HG02885 (cell line): Measurements from ENCODE around the gene ASB8.
A peak's percentile ranks its signal among the peaks of the same experiment; 100 is the strongest.
"Not testable (repeated sequence)": the region's sequence is repeated elsewhere in the genome, so short reads cannot be mapped to it uniquely, and the experiment has no call there.

Source experiments
- ATAC-seq: cut with Tn5 transposase; IDR thresholded peaks from one replicate; pipeline ENCODE4 v1.9.1; 2021; ENCODE audit warnings: mild to moderate bottlenecking; ENCODE audit not compliant: unreplicated experiment, poor library complexity

ASB8 gene

DNA sequence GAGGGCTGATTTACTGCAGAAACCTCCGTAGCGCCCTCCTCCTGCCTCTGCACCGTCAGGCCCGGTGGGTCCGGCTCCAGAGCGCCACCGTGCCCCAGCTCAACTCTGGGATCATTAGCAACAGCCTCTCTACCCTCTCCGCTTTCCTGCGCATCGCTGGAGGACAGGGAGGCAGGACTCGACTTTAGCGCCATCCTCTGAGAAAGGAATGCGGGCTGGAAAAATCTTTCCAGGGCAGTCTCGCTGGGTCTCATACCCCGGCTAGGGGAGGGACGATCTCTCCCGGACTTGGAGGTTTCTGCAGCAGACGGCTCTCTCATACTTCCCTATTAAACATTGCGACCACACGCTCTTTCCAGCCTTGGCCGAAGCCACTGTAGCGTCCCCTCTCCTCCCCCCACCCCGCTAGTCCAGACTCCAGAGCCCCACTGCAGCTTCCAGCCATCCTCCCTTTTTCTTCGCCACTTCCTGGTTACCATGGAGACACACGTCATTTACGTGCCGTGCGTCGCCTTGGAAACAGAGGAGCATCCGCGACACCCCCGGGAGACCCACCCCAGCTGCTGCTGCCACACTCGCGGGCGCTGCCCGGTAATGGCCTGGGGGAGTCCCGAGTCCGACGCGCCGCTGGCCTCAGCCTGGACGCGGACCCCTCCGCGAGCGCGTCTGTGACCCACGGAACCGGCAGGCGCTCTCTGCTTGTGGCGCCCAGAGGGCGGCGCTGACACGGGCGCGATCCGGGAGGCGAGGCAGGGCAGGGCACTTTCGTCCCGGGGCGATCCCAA, 26.0 kb upstream of the ASB8 start, which contains the start of gene CCDC184:
CCDC184 (plus strand) TSS at position 554 of the 785 bp plus-strand sequence. CDS start 479 bp downstream, outside the sequence.
- peak; percentile 81 for ATAC-seq

DNA sequence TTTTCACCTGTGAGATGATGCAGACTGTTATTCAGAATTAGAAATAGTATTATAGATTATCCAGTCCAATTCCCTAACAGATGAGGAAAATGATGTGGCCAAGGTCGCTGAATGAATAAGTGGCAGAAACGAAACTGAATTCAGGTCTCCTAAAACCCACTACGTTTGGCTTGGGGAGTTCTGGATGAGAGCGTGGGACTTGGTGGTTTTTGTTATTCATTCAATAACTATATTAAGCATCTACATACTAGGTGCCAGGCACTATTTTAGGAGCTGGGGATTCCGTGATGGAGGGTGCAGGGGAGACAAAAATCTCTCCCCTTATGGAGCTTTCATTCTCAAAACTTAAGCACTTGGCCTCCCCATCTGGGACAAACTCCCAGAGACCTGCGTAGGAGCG, 25.3 kb upstream of the ASB8 start:
- ATAC-seq: no peak

DNA sequence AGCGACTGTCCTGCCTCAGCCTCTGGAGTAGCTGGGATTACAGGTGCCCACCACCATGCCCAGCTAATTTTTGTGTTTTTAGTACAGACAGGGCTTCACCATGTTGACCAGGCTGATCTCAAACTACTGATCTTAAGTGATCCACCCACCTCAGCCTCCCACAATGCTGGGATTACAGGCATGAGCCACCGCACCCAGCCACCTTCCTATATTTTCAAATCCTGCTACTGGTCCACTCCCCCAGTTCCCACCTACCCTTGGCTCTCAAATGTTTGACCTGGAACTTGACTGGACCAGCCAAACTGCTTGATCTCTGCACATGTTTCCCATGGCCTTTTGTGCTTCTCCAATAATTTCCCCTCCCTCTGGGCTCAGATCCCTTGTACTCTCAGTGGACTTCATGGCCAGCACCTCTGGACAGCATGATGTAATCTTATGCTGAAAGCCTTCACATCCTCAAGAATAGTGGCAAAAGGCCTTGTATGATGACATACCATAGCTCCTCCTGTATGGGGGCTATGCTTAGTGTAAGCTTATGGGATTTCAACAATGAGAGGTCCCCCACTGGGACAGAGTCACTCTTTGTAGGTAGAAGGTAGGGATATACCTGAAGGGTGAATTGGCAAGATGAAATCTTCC, 23.7 kb upstream of the ASB8 start:
- ATAC-seq: no peak

DNA sequence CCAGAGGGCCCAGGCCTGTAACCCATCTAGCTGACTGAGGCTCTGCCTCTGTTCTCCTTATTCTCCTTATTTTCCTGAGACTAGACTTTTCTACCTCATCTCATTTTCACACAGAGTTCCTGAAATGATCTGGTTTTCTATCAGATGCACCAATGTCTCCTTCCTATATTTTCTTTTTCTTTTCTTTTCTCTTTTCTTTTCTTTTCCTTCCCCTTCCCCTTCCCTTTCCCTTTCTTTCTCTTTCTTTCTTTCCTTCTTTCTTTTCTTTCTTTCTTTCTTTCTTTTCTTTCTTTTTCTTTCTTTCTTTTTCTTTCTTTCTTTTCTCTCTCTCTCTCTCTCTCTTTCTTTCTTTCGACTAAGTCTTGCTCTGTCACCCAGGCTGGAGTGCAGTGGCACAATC, 23.1 kb upstream of the ASB8 start:
- ATAC-seq: no peak

DNA sequence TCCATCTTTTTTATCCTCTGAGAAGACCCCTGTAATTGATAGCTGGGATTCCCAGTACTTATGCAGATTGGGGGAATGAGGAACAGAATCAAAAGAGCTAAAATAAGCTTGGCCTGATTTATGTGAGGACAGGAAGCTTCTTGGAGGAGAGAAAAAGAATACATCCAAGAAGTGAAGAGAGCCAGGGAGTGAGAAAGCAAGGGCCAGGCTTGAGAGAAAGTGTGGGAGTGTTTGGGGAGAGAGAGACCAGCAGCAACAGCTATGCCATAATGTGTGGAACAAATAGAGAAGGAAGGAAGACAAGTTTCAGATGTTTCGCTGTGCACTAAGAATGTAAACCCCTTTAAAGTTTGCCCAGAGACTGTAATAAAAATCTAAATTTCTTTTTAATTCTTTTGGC, 22.2 kb upstream of the ASB8 start:
- no peak for ATAC-seq

DNA sequence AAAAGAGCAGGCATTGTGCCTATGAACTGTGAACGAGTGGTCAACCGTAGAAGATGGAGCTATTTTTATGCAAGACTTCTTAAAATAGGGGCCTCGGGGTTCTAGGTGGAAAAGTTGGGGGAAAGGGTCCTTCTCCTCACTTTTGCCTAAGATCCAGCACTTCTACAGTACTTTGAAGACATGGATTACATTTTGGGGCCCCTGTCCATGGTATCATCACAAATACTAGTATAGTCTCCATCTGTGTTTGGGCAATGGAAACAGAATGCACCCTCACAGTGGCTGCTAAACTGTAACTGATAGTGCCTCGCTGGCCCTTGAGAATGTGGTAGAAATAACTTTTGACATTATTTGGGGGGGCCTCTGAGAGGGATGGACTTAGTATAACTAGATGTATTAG, 20.7 kb upstream of the ASB8 start:
- ATAC-seq: no peak

DNA sequence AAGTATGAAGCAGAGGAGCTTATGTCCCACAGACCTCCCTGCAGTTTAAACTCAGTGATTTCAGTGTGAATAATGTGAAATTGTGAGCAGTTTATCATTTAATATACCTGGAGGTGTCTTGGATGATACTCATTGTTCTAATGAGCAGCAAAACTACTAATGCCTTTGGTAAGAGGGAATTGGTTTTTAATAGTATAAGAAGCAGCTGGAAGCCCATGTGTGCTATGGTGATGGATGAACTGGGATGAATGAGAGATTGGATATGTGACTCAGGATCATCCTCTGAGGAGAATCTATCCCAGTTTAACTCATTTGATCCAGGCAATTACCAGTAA, 19.1 kb upstream of the ASB8 start:
- no peak for ATAC-seq

DNA sequence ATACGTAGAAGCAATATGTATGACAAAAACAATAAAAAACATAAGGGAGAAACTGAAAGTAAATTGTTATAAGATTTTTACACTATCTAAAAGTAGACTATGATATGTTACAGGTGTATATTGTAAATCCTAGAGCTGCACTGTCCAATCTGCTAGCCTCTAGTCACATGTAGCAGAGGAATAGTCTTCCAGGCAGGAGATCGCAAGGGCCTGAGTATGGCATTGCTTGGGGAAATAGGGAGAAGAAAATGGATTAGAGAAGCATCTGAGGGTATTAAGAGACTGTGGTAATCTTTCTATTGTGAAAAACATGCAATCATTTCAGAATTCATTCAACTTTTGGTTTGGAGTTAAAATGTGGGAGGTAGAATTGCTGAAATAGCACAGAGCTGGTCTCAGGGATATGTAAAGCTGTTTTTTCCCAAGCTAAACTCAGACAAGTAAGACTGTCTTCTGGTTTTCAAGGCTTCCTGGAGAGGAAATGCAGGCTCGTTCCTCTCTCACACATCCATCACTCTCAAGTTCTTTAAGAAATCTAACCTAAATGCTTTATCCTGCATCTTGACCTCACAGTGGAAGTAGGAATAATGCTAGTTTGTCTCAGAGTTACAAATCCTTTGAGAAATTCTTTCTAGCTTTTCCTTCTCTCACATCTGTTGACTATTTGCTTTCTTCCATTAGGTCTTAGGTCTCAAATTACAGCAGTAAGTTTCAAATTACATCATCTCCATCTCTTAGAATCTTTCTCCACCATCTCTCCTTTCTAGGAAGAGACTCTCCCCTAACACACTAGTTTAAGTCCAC, 18.5 kb upstream of the ASB8 start:
- ATAC-seq: no peak

DNA sequence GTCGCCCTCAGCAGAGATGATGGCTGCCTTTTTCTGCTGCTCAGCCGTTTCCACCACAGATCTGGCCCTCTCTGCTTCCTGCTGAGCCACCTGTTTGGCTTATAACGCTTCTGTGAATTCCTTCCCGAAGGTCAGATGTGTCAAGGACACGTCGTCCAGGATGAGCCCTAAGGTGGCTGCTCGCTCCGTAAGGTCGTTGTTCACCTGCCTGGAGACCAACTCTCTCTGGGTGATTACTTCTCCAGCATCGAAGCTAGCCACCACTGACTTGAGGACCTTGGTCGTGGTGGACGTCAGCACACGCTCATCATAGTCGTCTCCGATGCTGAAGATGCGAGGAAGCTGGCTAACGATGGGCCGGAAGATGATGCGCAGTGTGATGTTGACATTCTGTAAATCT, 11.7 kb upstream of the ASB8 start:
- no peak for ATAC-seq

DNA sequence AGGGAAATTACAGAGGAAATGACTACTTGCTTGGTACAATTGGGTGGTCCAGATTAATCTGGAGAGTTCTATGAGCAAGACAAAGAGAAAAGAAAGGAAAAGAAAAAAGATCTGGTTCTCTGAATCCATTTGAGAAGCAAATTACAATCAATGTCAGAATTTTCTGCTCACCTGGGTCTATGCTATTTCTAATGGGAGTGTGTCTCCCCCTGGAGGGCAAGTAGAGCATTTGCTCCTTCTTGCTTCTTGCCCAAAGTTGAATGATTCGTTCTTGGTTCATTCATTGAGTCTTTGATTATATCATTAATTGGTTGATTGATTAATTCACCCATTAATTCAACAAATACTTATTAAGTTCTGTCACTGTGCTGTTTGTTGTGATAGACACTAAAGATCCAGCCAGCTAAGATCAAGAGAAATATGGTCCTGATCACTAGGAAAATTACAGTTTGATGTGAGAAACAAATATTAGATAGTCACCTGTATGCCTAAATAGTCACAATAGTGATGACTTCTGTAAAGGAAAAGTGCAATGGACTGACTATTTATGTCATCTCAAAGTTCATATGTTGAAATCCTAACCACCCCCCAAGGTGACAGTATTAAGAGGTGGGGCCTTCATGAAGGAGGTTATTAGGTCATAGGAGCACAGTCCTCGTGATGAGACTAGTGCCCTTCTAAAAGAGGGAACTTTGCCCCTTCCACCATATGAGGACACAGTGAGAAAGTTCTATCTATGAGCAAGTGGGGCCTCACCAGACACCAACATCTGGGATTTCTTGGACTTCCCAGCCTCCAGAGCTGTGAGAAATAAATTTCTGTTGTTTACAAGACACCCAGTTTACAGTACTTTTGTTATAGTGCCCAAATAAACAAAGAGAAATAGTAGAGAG, 8.0 kb upstream of the ASB8 start:
- ATAC-seq: no peak

DNA sequence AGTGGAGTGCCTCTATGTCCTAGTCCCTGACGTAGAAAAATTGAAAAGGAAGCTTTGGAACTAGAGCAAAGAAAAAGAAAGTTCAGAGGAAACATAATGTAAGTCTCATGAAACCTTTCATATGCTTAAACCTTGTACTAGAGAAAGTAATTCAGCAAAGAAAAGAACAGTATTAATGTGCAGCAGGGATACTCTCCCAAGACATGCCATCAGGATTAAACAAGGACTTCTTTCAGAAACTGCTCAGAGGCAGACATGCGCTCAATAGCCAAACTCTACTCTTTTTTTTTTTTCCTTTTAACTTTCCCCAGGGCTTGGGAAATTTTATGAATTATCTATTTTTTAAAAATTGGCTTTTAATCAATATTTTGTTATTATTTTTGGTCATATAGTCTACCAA, 7.1 kb upstream of the ASB8 start:
- ATAC-seq: no peak

DNA sequence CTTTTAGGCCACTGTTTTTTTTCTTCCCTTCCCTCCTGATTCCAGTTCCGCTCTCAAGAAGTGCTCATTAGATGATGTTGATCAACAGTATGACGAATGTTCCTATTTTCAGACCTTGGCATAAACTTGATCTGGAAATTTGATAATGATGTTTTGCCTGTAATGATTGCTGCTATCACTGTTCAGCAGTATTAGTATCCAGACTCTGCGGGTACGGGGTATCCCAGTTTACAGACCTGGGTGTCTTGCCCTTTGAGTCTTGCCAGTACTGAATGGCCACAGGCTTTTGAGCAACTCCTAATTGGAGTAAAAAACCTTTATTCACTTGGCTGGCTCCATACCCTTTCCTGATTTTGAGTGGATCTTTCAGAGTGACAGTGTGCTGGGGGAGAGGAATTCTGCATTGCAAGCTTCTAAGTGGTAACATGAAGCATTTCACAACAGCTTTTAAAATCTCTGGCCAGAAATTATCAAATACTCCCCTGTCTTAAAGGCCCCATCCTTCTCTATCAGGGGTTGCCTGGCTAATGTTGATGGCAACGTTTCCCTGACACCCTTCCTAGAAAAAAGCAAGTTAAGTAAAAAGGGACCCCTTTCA, 5.9 kb upstream of the ASB8 start:
- ATAC-seq: no peak

DNA sequence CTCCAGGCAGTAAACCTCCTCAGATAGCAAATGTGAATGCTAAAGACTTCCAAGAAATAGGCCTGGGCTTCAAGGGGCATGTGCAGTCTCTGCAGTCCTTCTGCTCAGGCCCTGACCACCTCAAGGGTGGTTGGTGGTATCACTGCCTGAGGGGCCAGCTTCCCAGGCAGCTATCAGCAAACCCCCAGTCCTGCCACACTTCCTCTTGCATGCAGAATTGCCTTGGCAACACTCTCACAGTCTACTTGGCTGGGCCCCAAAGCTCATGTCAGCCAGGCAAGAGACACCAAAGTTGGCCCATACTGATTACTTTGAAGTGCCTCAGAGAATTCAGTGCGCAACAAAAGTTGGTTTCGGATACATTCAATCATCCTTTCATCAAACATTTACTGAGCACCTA, 3.5 kb upstream of the ASB8 start:
- ATAC-seq: no peak

DNA sequence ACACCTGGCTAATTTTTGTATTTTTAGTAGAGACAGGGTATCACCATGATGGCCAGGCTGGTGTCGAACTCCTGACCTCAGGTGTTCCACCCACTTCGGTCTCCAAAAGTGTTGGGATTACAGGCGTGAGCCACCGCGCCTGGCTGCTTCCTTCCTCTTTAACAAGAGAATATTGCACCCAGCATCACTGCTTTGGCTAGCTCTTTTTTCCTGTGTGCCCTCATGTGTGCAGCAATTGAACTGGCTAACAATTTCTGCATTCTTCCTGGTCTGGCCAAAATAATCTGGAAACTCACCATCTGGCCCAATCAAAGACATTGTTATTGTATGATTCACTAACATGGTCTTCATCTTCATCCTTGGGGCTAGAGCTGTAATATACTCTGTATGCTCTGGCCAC, 2.7 kb upstream of the ASB8 start:
- ATAC-seq: no peak

DNA sequence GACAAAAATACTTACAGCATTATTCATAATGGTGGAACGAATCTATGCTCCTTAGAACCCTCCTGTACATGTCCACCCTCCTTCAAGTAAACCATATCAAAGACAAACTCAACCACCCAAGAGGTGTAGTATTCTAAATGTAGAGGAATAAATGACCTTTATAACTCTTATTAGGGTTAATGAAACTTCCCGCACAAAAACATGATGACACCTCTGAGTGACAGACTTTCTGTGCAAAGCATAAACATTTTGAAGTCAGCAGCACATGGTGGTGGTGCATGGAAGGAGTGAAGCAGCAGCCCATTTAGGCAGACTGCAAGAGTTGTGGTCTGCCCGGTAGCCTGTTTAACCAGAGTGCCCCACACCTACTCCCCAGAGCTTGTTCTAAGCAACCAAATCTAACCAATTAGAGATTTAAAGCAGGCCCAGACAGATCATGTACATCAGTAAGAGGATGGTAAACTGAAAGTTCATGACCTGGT, 615 bp upstream of the ASB8 start:
- no peak for ATAC-seq

DNA sequence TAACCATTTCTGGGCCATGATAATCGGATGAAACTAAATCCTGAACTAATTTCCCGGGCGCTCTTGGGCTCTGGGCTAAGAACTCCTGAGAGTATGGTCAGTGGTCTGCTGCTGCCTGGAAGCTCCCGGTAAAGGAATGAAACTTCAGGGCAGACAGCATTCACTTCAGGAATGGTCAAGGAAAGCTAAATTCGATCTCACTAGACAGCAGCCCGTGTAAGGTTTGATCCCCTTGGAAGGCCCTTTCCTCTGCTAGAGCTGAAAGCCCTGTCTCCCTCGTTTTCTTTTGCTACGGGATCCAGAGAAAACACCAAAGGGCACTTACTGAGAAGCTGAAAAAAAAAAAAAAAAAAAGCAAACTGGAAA, 680 bp downstream of the ASB8 start:
- no peak for ATAC-seq

DNA sequence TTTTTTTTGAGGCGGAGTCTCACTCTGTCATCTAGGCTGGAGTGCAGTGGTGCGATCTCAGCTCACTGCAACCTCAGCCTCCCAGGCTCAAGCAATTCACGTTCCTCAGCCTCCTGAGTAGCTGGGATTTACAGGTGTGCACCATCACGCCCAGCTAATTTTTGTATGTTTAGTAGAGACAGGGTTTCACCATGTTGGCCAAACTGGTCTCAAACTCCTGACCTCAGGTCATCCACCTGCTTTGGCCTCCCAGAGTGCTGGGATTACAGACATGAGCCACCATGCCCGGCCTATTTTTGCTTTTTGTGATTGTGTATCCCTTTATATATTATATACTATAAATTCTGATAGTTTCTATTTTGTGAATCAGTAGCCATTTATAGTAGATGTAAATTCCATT, 1.5 kb downstream of the ASB8 start:
- ATAC-seq: not testable (repeated sequence)

DNA sequence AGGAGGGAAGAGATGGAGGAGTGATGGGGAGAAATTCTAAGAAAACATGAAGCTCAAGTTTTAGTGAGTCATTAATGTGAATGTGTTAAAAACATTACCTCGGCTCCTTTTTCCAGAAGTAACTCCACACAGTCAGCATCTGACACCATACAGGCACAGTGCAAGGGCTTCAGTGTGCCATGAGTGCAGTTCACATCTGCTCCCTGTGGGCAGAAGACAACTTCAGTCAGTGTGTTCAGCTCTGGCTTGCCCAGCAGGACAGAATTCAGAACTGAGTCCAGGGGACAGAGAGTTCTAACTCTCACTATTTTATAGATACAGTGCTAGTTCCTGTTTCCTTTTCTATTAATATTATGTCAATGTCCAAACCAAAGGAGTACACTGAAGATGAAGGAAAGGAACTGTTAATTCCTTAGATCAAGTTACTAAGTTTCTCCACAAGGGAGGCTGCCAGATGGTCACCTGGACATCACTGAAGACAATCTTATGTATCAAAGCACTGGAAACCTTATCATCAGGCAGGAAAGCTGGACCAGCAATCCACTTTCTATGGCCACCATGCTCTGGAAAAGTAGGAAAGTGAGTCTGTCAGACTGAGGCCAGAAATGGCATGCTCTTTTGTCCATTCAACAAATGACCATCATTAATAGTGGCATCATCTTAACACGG, 6.1 kb downstream of the ASB8 start:
- no peak for ATAC-seq

DNA sequence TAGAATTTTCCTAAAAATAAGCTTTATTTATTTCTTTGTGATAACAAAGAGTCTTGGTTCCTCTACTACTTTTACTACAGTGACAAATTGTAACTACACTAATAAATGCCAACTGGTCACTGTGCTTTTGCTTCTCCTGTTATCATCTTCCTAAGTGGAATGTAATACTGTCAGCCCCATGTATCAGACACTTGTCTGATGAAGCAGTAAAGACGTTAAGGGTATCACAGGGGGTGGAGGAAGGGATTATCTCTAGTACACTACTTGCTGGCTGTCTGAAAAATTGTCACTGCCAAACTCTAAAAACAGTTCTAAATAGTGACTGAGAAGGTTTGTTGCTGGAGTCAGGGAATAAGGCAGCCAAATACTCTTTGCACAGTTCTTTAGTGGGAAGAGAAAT, 11.3 kb downstream of the ASB8 start:
- ATAC-seq: no peak
